Liver (tissue), 3 donors: ENCODE data around the gene ATAD1.

Experiments used
- CTCF ChIP-seq: fragments of 150-350 bp; IDR thresholded peaks from 2 replicates; pipeline ENCODE4 v1.5.1; 2017; ENCODE audit warnings: improper control_type of control experiment, low read depth, low read length; ENCODE audit not compliant: missing input control
- EGR1 ChIP-seq, 2 donors: IDR thresholded peaks; 2 replicates each; pipeline ENCODE4 v1.6.1; 2016 to 2018; ENCODE audit warnings: antibody characterized with exemption in 2 of 2, low read depth in 2 of 2
- MAX ChIP-seq: IDR thresholded peaks from 2 replicates; pipeline ENCODE4 v1.6.1; 2016; ENCODE audit warnings: antibody characterized with exemption
- RAD21 ChIP-seq, 2 donors: IDR thresholded peaks; 2 replicates each; pipeline ENCODE4 v1.6.1; 2016; ENCODE audit warnings: antibody characterized with exemption in 2 of 2, mild to moderate bottlenecking in 2 of 2
- RXRA ChIP-seq, 2 donors: IDR thresholded peaks; 2 replicates each; pipeline ENCODE4 v1.6.1; 2017 to 2018; ENCODE audit warnings: antibody characterized with exemption in 2 of 2, mild to moderate bottlenecking in 1 of 2
- TAF1 ChIP-seq: conservative IDR thresholded peaks from 2 replicates; pipeline ENCODE4 v1.6.1; 2016; ENCODE audit warnings: antibody characterized with exemption, mild to moderate bottlenecking
- donor health status: healthy.
- donor health status: healthy.

DNA sequence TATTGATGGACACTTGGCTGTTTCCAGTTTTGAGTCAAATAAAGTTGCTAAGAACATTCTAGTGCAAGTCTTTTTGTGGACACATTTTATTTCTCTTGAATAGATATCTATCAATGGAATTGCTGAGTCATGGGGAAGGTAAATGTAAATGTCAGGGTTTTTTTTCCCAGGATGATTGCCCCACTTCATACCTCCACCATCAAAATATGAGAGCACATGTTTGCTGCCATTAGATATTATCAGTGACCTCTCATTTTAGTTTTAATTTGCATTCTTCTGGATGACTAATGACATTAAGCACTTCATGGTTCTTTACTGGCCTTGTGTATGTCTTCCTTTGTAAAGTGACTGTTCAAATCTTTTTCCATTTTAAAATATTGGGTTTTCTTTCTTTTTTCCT, 112.7 kb downstream of the ATAD1 start:
- TF ChIP-seq CTCF (no peak), MAX (no peak), RXRA (IDR thresholded peaks at IDR 0.05) (no peak), RAD21 (IDR thresholded peaks at IDR 0.05) (no peak), EGR1 (IDR thresholded peaks at IDR 0.05; ENCODE audit: low read depth in 2 of 2) (no peak), TAF1 (no peak)
